Activated naive CD8-positive, alpha-beta T cell (primary cell): ENCODE data around the gene SEMA3C.

Experiments
- H3K27ac Mint-ChIP-seq: one replicate; pipeline ENCODE4 v1.8.0; 2021; ENCODE audit warnings: mixed read lengths
- H3K27me3 Mint-ChIP-seq: one replicate; pipeline ENCODE4 v1.8.0; 2021; ENCODE audit warnings: mixed read lengths
- H3K36me3 Mint-ChIP-seq: one replicate; pipeline ENCODE4 v1.8.0; 2021; ENCODE audit warnings: mixed read lengths
- H3K4me1 Mint-ChIP-seq: one replicate; pipeline ENCODE4 v1.8.0; 2021; ENCODE audit warnings: low read depth, mixed read lengths
- H3K4me3 Mint-ChIP-seq: one replicate; pipeline ENCODE4 v1.8.0; 2021; ENCODE audit warnings: mild to moderate bottlenecking, mixed read lengths
- H3K9me3 Mint-ChIP-seq: one replicate; pipeline ENCODE4 v1.8.0; 2021; ENCODE audit warnings: low read depth, mixed read lengths

SEMA3C gene

DNA sequence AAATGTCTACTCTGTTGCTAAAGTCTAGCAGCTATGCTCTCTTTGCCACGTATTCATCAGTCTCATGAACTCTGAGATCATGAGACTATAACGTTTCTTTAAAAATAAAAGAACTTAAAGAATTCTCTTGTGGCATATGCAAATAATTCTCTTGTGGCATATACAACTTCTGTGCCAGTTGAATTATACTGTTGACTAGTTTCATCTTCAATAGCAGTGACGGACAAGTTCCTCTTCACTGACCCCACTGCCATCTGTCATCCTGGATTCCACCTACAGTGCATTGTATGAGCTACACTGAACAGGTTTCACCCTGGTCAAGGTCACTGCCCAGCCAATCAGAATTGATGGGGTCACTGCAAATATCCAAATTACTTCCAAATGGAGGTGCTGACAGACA, 192.2 kb downstream of the SEMA3C start:
- no peak overlapping the region for H3K4me3 Mint-ChIP-seq
- no peaks in the 10 kb centered on the region for H3K4me1 Mint-ChIP-seq
- H3K36me3 Mint-ChIP-seq: no peaks in the 10 kb centered on the region
- no peaks in the 10 kb centered on the region for H3K27me3 Mint-ChIP-seq
- no peaks in the 10 kb centered on the region for H3K9me3 Mint-ChIP-seq
- H3K27ac Mint-ChIP-seq: no peak overlapping the region

DNA sequence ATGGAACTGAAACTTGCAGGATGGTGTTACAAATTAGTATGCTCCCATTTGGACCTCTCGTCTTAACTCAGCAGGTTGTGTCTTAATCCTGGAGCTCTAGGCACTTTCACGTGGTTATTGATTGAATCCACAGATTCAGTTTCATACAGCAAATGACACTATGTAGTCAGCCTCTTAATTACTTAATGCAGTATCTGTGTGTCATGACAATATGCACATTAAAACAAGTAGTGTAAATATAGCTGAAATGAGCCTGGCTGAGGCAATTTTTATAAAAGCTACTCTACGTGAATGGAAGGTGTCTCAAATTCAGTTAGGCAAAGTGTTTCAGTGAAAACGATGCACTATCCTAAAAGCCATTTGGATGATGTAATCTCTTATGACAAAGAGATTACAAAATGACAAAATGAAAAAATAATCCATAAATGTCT, 193.7 kb downstream of the SEMA3C start:
- Mint-ChIP-seq H3K27me3 (no peaks in the 10 kb centered on the region), H3K36me3 (no peaks in the 10 kb centered on the region), H3K4me1 (no peaks in the 10 kb centered on the region), H3K9me3 (no peaks in the 10 kb centered on the region), H3K27ac (no peak overlapping the region), H3K4me3 (no peak overlapping the region)

- no peak overlapping the region for H3K4me3 Mint-ChIP-seq
- no peaks in the 10 kb centered on the region for H3K4me1 Mint-ChIP-seq
- H3K9me3 Mint-ChIP-seq: no peaks in the 10 kb centered on the region
- H3K27me3 Mint-ChIP-seq: no peaks in the 10 kb centered on the region
- no peaks in the 10 kb centered on the region for H3K36me3 Mint-ChIP-seq
- no peak overlapping the region for H3K27ac Mint-ChIP-seq
Observed at GRCh38 chr7:80724249-80724871, 194.5 kb downstream of the SEMA3C start.

- Mint-ChIP-seq H3K27ac (no peak overlapping the region), H3K36me3 (no peaks in the 10 kb centered on the region), H3K9me3 (no peaks in the 10 kb centered on the region), H3K4me3 (no peak overlapping the region), H3K27me3 (no peaks in the 10 kb centered on the region), H3K4me1 (no peaks in the 10 kb centered on the region)
Observed at GRCh38 chr7:80722616-80723195, 196.1 kb downstream of the SEMA3C start.

DNA sequence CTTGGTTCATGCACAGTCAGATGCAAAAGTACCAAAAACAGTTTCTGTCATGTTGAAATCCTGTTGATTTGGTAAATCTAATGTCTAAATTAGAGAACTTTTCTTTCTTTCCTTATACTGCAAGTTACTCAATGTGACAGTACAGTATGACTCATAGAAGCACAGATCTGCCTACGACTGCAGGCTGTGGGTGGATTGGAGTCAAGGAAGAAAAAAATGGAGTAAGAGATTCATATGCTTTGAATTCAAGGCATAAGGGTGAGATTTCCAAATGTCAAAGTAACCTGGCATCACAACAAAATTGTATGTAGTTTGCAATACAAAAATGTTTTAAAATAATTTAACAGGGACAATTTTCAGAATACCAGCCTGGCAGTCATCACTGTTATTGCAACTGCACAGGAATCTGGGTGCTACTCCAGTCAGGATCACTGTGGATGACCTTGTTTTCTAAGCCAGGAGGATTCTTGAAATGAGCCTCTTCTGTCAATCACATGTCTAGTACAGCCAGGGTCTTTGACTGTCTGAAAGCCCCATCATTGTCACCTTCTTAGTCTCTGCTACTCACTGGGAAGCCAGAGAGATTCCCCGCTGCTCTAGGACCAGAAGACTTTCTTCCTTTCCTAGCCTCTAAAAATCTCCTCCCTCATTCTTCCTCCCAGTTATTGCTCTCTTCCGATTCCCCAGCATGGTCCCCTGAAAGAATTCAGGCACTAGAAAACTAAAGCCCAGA, 196.8 kb downstream of the SEMA3C start:
- no peaks in the 10 kb centered on the region for H3K27me3 Mint-ChIP-seq
- no peaks in the 10 kb centered on the region for H3K4me1 Mint-ChIP-seq
- H3K36me3 Mint-ChIP-seq: no peaks in the 10 kb centered on the region
- no peak overlapping the region for H3K4me3 Mint-ChIP-seq
- no peak overlapping the region for H3K27ac Mint-ChIP-seq
- H3K9me3 Mint-ChIP-seq: no peaks in the 10 kb centered on the region

GRCh38 chr7:80720146-80720545, 198.7 kb downstream of the SEMA3C start:
- Mint-ChIP-seq H3K36me3 (no peaks in the 10 kb centered on the region), H3K4me3 (no peak overlapping the region), H3K27me3 (no peaks in the 10 kb centered on the region), H3K4me1 (no peaks in the 10 kb centered on the region), H3K27ac (no peak overlapping the region), H3K9me3 (no peaks in the 10 kb centered on the region)

DNA sequence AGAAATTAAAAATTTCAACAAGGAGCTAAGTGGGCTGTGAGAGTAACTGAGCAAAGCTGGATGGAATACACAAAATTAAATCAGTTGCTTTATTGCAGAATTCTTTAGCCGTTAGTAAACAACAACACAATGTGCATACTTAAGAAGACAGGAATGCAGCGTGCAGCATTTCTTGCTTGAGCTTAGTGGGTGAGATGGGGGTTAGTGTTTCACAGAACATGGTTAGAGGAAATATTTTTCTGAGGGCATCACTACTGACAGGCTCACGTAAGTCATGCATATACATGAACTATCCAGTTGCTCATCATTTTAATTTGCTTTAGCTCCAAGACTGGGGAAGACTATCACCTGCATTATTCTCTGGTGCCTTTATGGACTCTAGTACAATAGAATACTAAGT, 199.6 kb downstream of the SEMA3C start:
- H3K4me3 Mint-ChIP-seq: no peak overlapping the region
- H3K4me1 Mint-ChIP-seq: no peaks in the 10 kb centered on the region
- no peaks in the 10 kb centered on the region for H3K27me3 Mint-ChIP-seq
- no peaks in the 10 kb centered on the region for H3K9me3 Mint-ChIP-seq
- H3K36me3 Mint-ChIP-seq: no peaks in the 10 kb centered on the region
- H3K27ac Mint-ChIP-seq: no peak overlapping the region

- no peaks in the 10 kb centered on the region for H3K4me1 Mint-ChIP-seq
- no peak overlapping the region for H3K27ac Mint-ChIP-seq
- H3K27me3 Mint-ChIP-seq: no peaks in the 10 kb centered on the region
- H3K36me3 Mint-ChIP-seq: no peaks in the 10 kb centered on the region
- H3K9me3 Mint-ChIP-seq: no peaks in the 10 kb centered on the region
- H3K4me3 Mint-ChIP-seq: no peak overlapping the region
Observed at GRCh38 chr7:80711531-80711930, 207.3 kb downstream of the SEMA3C start.

GRCh38 chr7:80708123-80708522, 210.7 kb downstream of the SEMA3C start:
- Mint-ChIP-seq H3K9me3 (no peaks in the 10 kb centered on the region), H3K4me3 (no peak overlapping the region), H3K36me3 (no peaks in the 10 kb centered on the region), H3K27me3 (no peaks in the 10 kb centered on the region), H3K27ac (no peak overlapping the region), H3K4me1 (no peaks in the 10 kb centered on the region)

- Mint-ChIP-seq H3K27me3 (no peaks in the 10 kb centered on the region), H3K4me3 (no peak overlapping the region), H3K4me1 (no peaks in the 10 kb centered on the region), H3K27ac (no peak overlapping the region), H3K36me3 (no peaks in the 10 kb centered on the region), H3K9me3 (no peaks in the 10 kb centered on the region)
Observed at GRCh38 chr7:80707318-80707717, 211.5 kb downstream of the SEMA3C start.

- no peaks in the 10 kb centered on the region for H3K4me1 Mint-ChIP-seq
- no peak overlapping the region for H3K4me3 Mint-ChIP-seq
- no peaks in the 10 kb centered on the region for H3K9me3 Mint-ChIP-seq
- H3K36me3 Mint-ChIP-seq: no peaks in the 10 kb centered on the region
- H3K27ac Mint-ChIP-seq: no peak overlapping the region
- no peaks in the 10 kb centered on the region for H3K27me3 Mint-ChIP-seq
Observed at GRCh38 chr7:80705130-80705781, 213.6 kb downstream of the SEMA3C start.

DNA sequence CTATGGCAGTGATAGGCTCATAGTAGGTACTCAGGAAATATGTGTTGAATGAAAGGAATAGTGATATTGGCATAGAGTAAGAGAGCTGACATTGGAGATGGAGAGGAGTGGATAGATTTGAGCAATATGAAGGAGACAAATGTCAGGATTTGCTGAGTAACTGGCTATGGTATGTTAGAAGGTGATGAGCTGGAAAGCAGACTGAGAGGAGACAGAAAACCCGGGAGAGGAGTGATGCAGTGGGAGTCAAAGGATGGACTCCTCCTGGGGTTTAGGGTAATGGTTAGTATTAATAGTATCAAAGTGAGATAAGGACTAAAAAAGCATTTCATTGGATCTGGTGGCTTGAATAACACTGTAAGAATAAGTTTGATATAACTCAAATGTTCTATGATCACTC, 215.6 kb downstream of the SEMA3C start:
- H3K9me3 Mint-ChIP-seq: no peaks in the 10 kb centered on the region
- no peaks in the 10 kb centered on the region for H3K27me3 Mint-ChIP-seq
- no peaks in the 10 kb centered on the region for H3K4me1 Mint-ChIP-seq
- no peak overlapping the region for H3K27ac Mint-ChIP-seq
- H3K36me3 Mint-ChIP-seq: no peaks in the 10 kb centered on the region
- H3K4me3 Mint-ChIP-seq: no peak overlapping the region

DNA sequence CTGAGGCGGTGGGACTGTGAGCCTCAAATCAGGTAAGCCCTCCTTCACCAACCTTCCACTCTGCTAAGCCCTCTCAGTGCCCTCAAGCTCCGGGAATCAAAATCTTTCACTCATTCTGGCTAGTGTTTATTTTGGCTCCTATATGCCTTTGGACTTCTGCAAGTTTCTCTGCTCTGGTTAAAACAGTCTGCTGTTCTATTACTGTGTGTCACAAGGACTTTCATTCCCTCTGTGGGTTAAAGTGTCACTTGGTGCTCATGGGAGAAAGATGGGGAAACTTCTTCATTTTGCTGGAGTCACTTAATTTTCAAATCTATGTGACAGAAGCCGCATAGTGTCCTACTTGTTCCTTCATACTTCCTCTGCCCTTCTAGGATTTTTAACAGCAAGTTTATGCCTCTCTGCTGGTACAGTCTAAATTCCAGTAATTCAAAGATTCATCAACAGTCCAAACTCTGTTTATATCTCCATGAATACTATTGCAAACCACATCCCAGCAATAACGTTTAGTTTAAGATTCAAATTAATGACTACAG, 219.1 kb downstream of the SEMA3C start:
- H3K9me3 Mint-ChIP-seq: no peaks in the 10 kb centered on the region
- no peak overlapping the region for H3K4me3 Mint-ChIP-seq
- H3K36me3 Mint-ChIP-seq: no peaks in the 10 kb centered on the region
- no peaks in the 10 kb centered on the region for H3K27me3 Mint-ChIP-seq
- H3K4me1 Mint-ChIP-seq: no peaks in the 10 kb centered on the region
- no peak overlapping the region for H3K27ac Mint-ChIP-seq

DNA sequence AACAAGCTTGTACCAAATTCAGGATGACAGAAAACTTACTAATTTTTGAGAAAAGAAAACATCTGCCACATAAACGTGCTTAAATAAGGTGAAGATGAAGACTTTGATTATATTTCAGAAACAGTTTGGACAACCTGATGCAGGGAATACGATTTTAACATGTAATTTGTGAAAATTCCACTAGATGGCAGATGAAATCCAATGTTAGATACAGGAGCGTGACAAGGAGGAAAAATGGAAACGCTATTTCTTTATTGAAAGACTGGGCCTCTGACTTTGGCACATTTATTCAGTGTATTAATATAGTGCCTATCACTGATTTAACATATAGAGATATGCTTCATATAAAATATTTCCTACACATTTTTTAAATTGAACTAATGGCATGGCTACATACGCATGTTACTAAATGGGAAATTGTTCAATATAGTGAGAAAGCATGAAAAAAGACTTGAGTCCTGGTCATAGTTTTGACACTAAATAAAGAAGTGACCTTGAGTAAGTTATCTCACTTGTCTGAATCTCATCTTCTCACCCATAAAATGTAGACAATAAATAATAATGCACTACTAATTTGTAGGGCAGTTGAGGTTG, 219.7 kb downstream of the SEMA3C start:
- no peak overlapping the region for H3K27ac Mint-ChIP-seq
- no peaks in the 10 kb centered on the region for H3K36me3 Mint-ChIP-seq
- no peak overlapping the region for H3K4me3 Mint-ChIP-seq
- H3K27me3 Mint-ChIP-seq: no peaks in the 10 kb centered on the region
- no peaks in the 10 kb centered on the region for H3K4me1 Mint-ChIP-seq
- no peaks in the 10 kb centered on the region for H3K9me3 Mint-ChIP-seq
